Raji (cell line): Measurements from ENCODE around the gene MYO1D.

Experiments
- POLR2A ChIP-seq: IDR thresholded peaks from 2 replicates; pipeline ENCODE4 v1.6.1; 2011; ENCODE audit warnings: low read depth, low read length, control low read depth; ENCODE audit not compliant: insufficient read depth

The MYO1D gene

GRCh38 chr17:32814836-32815235 is 62.1 kb downstream of the MYO1D start:
- TF ChIP-seq POLR2A: no peak

GRCh38 chr17:32813021-32813420 is 63.9 kb downstream of the MYO1D start:
- no peak for TF ChIP-seq POLR2A

- no peak for TF ChIP-seq POLR2A
Measured at GRCh38 chr17:32810690-32811089, 66.2 kb downstream of the MYO1D start.

GRCh38 chr17:32807577-32807976 is 69.3 kb downstream of the MYO1D start:
- no peak for TF ChIP-seq POLR2A

GRCh38 chr17:32806646-32807045 is 70.3 kb downstream of the MYO1D start:
- TF ChIP-seq POLR2A: no peak

GRCh38 chr17:32805029-32805976 is 71.6 kb downstream of the MYO1D start:
- no peak for TF ChIP-seq POLR2A

- no peak for TF ChIP-seq POLR2A
Measured at GRCh38 chr17:32803544-32803943, 73.4 kb downstream of the MYO1D start.

GRCh38 chr17:32802306-32802705 is 74.6 kb downstream of the MYO1D start:
- TF ChIP-seq POLR2A: no peak

- TF ChIP-seq POLR2A: no peak
Measured at GRCh38 chr17:32801641-32802040, 75.3 kb downstream of the MYO1D start.

GRCh38 chr17:32801193-32801592 is 75.7 kb downstream of the MYO1D start:
- no peak for TF ChIP-seq POLR2A

- TF ChIP-seq POLR2A: no peak
Measured at GRCh38 chr17:32798938-32799337, 78.0 kb downstream of the MYO1D start.

- no peak for TF ChIP-seq POLR2A
Measured at GRCh38 chr17:32795339-32795979, 81.5 kb downstream of the MYO1D start.

GRCh38 chr17:32794533-32795246 is 82.2 kb downstream of the MYO1D start:
- no peak for TF ChIP-seq POLR2A

GRCh38 chr17:32793841-32794240 is 83.1 kb downstream of the MYO1D start:
- TF ChIP-seq POLR2A: no peak

- no peak for TF ChIP-seq POLR2A
Measured at GRCh38 chr17:32792207-32792606, 84.7 kb downstream of the MYO1D start.

GRCh38 chr17:32786169-32786568 is 90.8 kb downstream of the MYO1D start:
- TF ChIP-seq POLR2A: no peak
